Activated T-cell treated with anti-CD3 and anti-CD28 coated beads, Interleukin-2, amount 50 U/mL, for 72 hours (primary cell): Measurements from ENCODE around the gene DOLPP1. TPM values are rescaled to one million over a fixed set of nuclear protein-coding genes. Genes with fewer than 3 reads are reported as not detected.

ENCODE experiments used
- ATAC-seq, 2 donors: fragments of 150-1000 bp; cut with Tn5 transposase; replicated peaks in 1 of 2; 2 replicates each; pipeline ENCODE4 v1.10.0; 2021; ENCODE audit warnings: moderate library complexity in 2 of 2, mild to moderate bottlenecking in 1 of 2
- DNase-seq, 2 donors: peaks; one replicate each; pipeline ENCODE4 v3.0.0; 2021 to 2022; ENCODE audit warnings: mixed read lengths in 1 of 2
- H3K27ac Mint-ChIP-seq: one replicate; pipeline ENCODE4 v1.8.0; 2022; ENCODE audit warnings: mild to moderate bottlenecking, moderate library complexity, mixed read lengths
- H3K27me3 Mint-ChIP-seq: one replicate; pipeline ENCODE4 v1.8.0; 2022; ENCODE audit warnings: low read depth, mixed read lengths
- H3K36me3 Mint-ChIP-seq, 2 donors: one replicate each; pipeline ENCODE4 v1.8.0; 2022; ENCODE audit warnings: mixed read lengths in 2 of 2, mild to moderate bottlenecking in 1 of 2; ENCODE audit not compliant: insufficient read depth in 2 of 2
- H3K4me1 Mint-ChIP-seq: one replicate; pipeline ENCODE4 v1.8.0; 2022; ENCODE audit warnings: low read depth, mixed read lengths
- H3K4me3 Mint-ChIP-seq, 2 donors: one replicate each; pipeline ENCODE4 v1.8.0; 2022; ENCODE audit warnings: mild to moderate bottlenecking in 2 of 2, mixed read lengths in 2 of 2, moderate library complexity in 2 of 2
- H3K9me3 Mint-ChIP-seq, 2 donors: one replicate each; pipeline ENCODE4 v1.8.0; 2022; ENCODE audit warnings: mixed read lengths in 2 of 2
- total RNA-seq, 2 donors: library from RNA; stranded (reverse); gene quantifications; one replicate each; pipeline ENCODE4 v1.2.3, GENCODE V29; 2022

DOLPP1 gene
- total RNA-seq, 2 donors from 2014 or later: 17.1 to 22.3 TPM

DNA sequence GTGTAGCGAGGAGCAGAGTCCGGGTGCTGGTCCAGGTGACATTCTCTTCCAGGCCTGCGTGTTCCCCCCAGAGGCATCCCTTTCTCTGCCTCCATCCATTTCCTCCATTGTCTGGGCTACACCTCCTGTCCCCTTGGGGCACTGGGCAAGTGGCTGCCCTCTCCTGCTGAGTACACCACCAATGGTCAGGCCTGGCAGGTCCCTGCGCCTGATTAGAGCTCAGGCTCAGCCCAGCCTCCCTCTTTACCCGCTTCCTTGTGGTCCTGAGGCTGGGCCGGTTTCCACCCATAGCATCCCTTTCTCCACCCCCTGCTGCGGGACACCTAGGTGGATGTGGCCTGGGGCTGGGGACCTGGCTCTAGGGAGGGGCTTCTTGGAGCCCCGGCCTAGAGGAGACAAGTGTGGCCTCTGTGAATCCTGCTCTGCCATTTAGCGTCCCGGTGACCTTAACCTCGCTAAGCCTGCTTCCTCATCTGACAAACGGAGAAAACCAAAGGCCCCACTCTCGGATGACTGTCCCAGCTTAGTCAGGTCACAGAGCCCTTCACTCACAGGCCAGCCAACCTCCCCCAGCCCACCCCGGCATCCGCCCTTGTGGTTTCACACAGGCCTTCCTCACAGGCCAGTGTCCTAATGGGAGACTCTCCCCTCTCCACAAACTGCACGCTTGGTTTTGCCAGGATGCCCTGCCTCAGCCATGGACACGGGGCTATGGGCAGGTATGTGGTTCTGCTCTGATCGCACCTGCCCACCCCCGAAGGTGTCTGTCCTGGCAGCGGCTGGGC, 12.9 kb downstream of the DOLPP1 start:
- no peak overlapping the region for H3K4me3 Mint-ChIP-seq
- H3K4me1 Mint-ChIP-seq: no peaks in the 10 kb centered on the region
- no peak overlapping the region for H3K27ac Mint-ChIP-seq
- no peak for DNase-seq
- H3K9me3 Mint-ChIP-seq: no peaks in the 10 kb centered on the region
- ATAC-seq: no peak
- no peaks in the 10 kb centered on the region for H3K36me3 Mint-ChIP-seq
- H3K27me3 Mint-ChIP-seq: no peaks in the 10 kb centered on the region

DNA sequence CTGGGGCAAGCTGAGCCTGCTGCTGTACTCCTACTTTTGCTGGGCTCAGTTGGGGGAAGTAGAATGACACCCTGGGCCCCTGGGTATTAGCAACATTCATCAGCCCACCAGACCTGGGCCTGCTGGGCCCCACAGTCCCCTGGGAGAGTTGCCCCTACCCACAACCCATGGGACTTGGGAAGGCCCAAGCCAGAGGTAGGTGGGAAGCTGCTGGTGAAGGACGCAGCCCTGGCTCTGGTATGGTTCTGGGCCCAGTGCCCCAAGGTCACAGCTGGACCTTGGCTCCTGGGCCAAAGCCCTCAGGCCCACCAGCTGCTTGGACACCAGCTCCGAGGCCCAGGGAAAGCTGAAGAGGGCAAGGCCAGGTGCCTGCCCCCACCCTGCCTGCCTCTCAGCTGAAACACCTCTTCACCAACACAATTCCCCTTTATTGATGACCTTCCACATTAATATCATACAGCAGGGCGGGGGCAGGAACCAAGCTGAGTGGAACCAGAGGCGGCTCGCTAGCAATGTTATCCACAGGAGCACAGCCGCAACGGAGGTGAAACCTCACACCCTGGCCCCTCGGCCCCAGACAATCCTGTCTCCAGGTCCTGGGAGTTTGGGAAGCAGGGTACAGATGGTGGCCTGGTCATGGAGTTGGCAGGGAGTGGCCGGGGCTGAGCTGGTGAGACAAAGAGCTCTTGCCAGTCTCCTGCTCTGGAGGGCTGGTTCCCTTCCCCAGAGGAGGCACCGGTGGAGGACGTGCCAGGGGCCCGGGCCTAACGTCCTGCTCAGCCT, 13.7 kb downstream of the DOLPP1 start:
- Mint-ChIP-seq H3K9me3 (no peaks in the 10 kb centered on the region), H3K27ac (no peak overlapping the region), H3K27me3 (no peaks in the 10 kb centered on the region), H3K4me1 (no peaks in the 10 kb centered on the region), H3K4me3 (no peak overlapping the region), H3K36me3 (no peaks in the 10 kb centered on the region)
- DNase-seq: no peak
- ATAC-seq: no peak

DNA sequence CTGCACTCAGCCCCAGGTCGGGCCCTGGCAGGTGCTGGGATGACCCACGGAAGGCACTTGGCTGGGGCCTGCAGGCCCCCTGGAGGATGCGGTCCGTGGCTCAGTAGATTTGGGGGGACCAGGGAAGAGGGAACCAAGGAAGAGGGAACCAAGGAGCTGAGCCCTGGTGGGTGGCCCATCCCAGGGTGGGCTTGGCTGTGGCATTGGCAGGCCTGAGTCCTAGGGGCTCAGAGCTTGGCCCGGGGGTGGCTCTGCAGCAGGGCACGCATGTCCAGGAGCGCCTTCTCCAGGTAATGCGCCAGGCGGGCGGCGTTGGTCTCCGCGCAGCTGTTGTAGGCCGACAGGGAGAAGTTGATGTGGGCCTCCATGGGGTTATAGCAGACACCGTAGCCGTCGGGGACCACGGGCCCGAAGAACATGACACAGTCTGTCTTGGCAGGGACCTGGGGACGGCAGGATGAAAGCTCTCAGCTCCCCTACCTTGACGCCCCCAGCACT, 14.3 kb downstream of the DOLPP1 start:
- Mint-ChIP-seq H3K4me1 (no peaks in the 10 kb centered on the region), H3K27me3 (no peaks in the 10 kb centered on the region), H3K36me3 (no peaks in the 10 kb centered on the region), H3K4me3 (no peak overlapping the region), H3K9me3 (no peaks in the 10 kb centered on the region), H3K27ac (no peak overlapping the region)
- no peak for ATAC-seq
- no peak for DNase-seq

DNA sequence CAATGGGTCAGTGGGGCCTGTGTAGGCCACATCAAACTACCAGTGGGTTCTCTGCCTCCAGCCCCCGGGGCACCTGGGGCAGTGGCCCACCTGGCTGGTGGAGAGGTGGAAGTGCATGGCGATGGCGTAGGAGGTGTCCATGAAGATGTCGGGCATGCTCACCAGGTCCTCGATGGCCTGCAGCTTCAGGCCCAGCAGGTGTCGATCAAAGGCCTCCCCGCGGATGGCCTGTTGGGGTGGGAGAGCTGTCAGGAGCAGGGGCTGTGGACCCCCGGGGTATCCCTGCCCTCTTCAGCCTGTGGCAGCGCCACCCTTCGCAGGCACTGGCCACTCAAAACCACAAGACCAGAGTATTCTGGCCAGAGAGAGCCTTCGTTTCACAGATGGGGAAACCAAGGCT, 15.0 kb downstream of the DOLPP1 start:
- DNase-seq: no peak
- Mint-ChIP-seq H3K9me3 (no peaks in the 10 kb centered on the region), H3K27me3 (no peaks in the 10 kb centered on the region), H3K27ac (no peak overlapping the region), H3K4me3 (no peak overlapping the region), H3K36me3 (no peaks in the 10 kb centered on the region), H3K4me1 (no peaks in the 10 kb centered on the region)
- ATAC-seq: no peak

DNA sequence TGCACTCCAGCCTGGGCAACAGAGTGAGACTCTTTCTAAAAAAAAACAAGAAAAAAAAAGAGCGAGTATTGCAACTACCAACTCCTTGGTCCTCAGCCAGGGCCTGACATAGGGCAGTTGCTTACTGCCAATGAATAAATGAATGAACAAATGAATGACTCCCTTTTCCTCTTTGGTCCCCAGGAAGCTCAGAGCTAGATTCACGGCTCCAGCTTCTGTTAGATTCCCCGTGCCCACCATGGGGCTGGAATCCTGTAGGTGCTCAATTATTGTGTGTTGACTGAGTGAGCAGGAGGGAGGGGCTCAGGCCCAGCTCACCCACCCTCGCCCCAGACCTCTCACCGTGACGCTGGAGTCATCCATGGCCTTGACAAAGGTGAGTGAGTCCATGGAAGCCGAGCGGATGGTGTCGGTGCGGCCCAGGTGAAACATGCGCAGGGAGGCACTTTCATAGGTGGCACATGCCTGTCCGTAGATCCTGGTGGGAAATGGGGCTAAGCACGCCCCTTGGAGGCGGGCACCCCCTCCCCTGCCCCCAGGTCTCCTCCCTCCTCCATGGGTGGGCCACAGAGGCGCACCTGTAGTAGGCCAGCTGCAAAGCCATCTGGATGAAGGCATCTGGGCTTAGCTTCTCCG, 16.9 kb downstream of the DOLPP1 start:
- Mint-ChIP-seq H3K4me1 (no peaks in the 10 kb centered on the region), H3K27me3 (no peaks in the 10 kb centered on the region), H3K36me3 (no peaks in the 10 kb centered on the region), H3K4me3 (no peak overlapping the region), H3K9me3 (no peaks in the 10 kb centered on the region), H3K27ac (no peak overlapping the region)
- ATAC-seq: no peak
- no peak for DNase-seq

DNA sequence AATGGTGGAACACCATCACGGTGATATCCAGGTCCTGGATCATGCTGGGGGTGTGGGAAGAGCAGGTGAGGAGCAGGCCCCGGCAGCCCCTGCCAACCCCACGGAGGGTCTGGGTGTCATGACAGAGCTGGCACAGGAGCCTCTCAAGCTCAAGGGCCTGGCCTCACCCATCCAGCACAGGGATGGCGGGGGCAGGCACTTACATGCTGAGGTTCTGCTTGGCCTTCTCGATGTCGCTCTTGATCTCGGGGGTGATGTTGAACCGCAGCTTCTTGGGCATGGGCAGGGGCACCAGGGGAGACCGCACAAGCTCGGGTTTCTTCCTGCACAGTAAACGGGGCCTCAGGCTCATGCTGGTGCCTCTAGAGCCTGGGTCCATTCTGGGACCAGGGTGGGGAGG, 17.4 kb downstream of the DOLPP1 start:
- no peak overlapping the region for H3K27ac Mint-ChIP-seq
- H3K4me1 Mint-ChIP-seq: no peaks in the 10 kb centered on the region
- H3K36me3 Mint-ChIP-seq: no peaks in the 10 kb centered on the region

DNA sequence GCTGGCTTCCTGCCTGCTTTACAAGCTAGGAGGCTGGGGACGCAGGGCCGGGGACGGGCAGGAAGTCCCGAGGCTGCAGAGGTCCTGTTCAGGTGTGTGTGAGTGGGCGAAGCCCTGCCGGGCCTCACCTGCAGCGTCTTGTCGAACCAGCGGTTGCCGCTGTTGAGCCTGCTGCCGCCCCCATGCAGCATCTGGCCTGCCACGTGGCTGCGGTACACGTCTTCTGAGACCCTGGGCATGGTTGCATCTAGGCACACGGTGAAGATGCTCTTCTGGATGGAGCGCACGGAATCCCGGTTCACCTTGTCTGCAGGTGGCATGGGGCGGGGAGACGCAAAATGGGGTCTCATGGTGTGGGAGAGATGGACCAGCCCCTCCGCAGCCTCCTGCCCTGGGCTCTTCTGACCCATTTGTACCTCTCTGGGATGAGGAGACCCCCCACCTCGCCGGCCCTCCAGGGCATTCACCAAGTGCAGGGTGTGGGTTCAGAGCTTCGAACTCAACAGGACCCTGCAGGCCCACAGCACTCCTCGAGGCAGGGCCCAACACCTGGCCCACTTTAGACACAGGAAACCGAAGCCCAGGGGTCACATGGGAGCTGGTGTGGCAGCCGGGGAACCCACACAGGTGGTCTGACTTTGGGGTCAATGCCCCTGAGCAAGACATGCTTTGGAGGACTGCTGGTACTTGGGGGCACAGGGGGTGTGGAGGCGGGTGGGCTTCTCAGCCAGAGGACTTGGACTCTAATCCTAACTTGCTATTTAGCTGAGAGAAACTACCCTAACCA, 19.7 kb downstream of the DOLPP1 start:
- ATAC-seq: no peak
- H3K36me3 Mint-ChIP-seq: no peaks in the 10 kb centered on the region
- H3K27me3 Mint-ChIP-seq: no peaks in the 10 kb centered on the region
- H3K27ac Mint-ChIP-seq: no peak overlapping the region
- H3K9me3 Mint-ChIP-seq: no peaks in the 10 kb centered on the region
- DNase-seq: no peak
- H3K4me1 Mint-ChIP-seq: no peaks in the 10 kb centered on the region
- no peak overlapping the region for H3K4me3 Mint-ChIP-seq

More for the DNA sequence above, 17.4 kb downstream of the DOLPP1 start:
- Mint-ChIP-seq H3K9me3 (no peaks in the 10 kb centered on the region), H3K4me3 (no peak overlapping the region), H3K27me3 (no peaks in the 10 kb centered on the region)
- no peak for DNase-seq
- no peak for ATAC-seq

DNA sequence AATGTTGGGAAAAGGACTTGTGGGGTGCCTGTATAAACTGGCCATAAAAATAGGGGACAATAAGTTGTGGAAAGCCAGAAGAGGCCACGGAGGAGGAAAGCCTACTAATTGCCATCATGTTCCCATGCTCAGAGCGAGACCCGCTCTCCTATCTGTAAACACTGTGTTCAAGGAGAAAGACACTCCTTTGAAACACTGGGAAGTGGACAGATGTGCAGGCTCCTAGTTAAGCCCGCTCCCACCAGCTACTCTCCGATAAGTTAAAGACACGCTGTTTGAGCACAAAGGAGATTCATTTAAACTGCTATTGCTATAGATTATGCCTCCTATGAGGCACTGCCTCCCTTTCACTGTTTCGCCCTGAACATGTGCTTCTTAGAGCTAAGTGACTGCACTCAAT, 20.4 kb downstream of the DOLPP1 start:
- no peaks in the 10 kb centered on the region for H3K4me1 Mint-ChIP-seq
- no peak for DNase-seq
- no peak overlapping the region for H3K4me3 Mint-ChIP-seq
- H3K9me3 Mint-ChIP-seq: no peaks in the 10 kb centered on the region
- no peak overlapping the region for H3K27ac Mint-ChIP-seq
- no peaks in the 10 kb centered on the region for H3K27me3 Mint-ChIP-seq
- no peaks in the 10 kb centered on the region for H3K36me3 Mint-ChIP-seq
- no peak for ATAC-seq

DNA sequence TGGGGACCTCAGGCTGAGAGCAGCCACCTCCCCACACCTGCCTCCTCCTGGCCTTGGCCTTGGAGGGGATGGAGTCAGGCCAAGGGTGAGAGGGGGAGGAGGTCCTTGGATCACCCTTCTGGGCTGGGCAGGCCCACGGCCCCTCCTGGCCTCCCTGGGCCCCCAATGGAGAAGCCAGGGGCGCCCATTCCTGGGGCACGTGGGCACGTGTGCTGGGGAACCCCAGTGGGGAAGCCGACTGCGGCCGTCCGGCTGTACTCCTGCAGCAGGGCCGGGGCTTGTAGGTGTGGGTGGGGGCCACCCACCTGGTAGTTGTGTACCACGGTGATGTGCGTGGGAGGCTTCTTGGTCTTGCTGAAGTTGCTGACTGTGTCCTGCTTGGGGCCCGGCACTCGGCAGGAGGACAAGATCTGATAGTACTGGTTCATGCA, 21.2 kb downstream of the DOLPP1 start:
- H3K4me1 Mint-ChIP-seq: no peaks in the 10 kb centered on the region
- no peak for DNase-seq
- no peak overlapping the region for H3K4me3 Mint-ChIP-seq
- H3K27me3 Mint-ChIP-seq: no peaks in the 10 kb centered on the region
- H3K9me3 Mint-ChIP-seq: no peaks in the 10 kb centered on the region
- H3K27ac Mint-ChIP-seq: no peak overlapping the region
- H3K36me3 Mint-ChIP-seq: no peaks in the 10 kb centered on the region
- no peak for ATAC-seq

DNA sequence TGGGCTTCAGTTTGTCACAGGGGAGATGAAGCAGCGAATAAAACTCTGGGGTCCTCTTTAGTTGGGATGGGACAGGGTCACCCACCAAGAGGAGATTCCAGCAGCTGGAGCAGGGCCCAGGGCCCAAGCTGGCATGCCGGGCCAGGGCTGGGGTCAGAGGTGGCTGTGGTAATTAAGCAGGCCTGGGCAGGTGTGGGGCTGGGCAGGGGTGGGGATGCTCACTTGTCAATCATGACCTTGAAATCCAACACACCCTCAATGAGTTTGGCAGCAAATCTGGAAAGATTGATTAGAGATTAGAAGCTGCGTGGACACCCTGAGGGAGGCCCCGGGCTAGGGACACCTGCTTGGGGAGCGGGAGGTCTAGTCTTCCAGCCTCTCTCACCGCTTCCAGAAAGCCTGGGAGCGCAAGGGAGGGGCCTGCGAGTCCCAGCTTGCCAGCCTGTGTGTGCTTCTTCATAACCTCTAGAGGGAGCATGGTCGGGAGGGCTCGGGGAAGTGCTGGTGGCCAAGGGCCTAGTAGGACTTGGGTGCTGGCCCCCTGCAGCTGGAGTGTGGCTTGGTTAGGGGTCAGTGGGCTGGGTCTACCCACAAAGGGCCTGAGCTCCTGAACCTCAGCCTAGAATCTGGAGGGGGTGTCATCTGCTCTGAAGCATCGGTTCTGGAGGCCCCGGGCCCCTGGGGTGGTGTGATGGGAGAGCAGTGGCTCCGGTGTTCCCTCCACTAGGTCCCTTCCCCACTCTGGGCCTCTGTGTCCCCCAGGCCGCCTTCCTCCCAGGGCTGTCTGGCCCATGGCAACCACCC, 22.1 kb downstream of the DOLPP1 start:
- Mint-ChIP-seq H3K4me3 (no peak overlapping the region), H3K27me3 (no peaks in the 10 kb centered on the region), H3K9me3 (no peaks in the 10 kb centered on the region), H3K4me1 (no peaks in the 10 kb centered on the region), H3K36me3 (no peaks in the 10 kb centered on the region), H3K27ac (no peak overlapping the region)
- DNase-seq (peak in 1 of 2 donors; percentile 29), ATAC-seq (peak; percentile 33 to 45)

DNA sequence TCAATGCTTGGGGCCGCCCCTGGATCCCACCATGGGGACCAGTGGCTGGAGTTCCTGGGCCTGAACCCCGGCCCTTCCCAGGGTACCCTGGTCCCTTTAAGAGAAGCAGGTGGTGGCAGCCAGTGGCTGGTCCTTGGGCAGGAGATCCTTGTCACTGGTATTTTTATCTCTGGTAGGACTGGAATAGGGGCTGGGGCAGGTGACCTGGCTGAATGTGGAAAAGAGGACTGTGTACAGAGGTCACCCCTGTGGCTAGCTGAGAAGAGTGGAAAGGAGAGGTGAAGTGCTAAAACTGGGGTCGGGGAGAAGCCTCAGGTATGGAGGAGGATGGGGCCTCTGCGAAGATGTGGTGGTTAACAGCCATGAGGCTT, 22.7 kb downstream of the DOLPP1 start:
- DNase-seq (no peak), ATAC-seq (no peak)
- Mint-ChIP-seq H3K27me3 (no peaks in the 10 kb centered on the region), H3K4me3 (no peak overlapping the region), H3K4me1 (peaks cover under 1% of the 10 kb centered on the region), H3K27ac (no peak overlapping the region), H3K9me3 (no peaks in the 10 kb centered on the region), H3K36me3 (no peaks in the 10 kb centered on the region)

DNA sequence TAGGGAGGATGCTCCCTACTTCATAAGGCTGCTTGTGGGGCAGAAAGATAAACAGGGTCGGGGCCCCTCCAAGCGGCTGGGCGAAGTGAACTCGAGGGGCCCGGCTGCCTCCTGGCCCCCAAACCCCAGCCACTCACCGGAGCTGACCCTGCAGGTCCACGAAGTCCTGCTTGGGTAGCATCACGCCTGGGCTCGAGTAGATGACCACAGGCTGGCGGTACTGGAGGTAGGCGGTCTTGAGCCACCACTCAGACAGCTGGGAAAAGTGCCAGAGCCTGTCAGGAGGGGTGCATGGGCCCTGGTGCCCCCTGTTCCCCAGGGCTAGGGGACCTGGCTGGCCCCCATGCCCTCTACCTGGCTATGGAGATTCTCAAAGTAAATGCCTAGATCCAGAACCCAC, 23.1 kb downstream of the DOLPP1 start:
- no peaks in the 10 kb centered on the region for H3K36me3 Mint-ChIP-seq
- H3K27me3 Mint-ChIP-seq: no peaks in the 10 kb centered on the region
- H3K4me1 Mint-ChIP-seq: peaks cover 5% of the 10 kb centered on the region
- H3K27ac Mint-ChIP-seq: no peak overlapping the region
- no peaks in the 10 kb centered on the region for H3K9me3 Mint-ChIP-seq
- no peak for DNase-seq
- no peak overlapping the region for H3K4me3 Mint-ChIP-seq
- no peak for ATAC-seq
